ENCODE results near the gene ANTXR1. TPM values are rescaled to one million over a fixed set of nuclear protein-coding genes. Genes with fewer than 3 reads are reported as not detected.
A peak's percentile ranks its signal among the peaks of the same experiment; 100 is the strongest.

ANTXR1 gene
- total RNA-seq, 2 donors from 2014 or later: 0.40 TPM; not detected in 1

DNA sequence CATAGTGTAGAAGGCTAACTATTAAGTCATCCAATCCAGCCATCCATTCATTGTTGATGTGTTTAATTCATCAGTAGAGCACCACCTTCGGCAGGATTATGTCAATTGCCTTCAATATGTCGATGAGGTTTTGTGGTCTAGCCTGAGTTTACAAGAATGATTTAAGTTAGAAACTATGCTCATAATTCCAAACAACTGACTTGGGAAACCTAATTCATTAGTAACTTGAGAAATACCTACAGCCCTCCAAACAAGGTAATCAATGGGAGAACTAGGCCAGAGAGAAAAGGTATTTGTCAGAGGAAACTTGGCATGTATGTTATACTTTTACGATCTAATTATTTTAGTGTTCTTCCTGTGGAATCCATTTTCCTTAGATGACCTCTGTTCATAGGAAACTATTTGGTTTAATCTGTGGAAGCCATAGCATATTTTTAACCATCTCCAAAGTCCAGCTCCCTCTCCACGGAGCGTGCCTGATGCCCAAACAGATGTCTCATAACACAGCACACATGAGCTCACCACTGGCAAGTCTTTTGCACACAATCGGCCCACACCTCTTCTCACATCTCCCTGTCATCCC is 225.6 kb downstream of the ANTXR1 start:
- Mint-ChIP-seq H3K27me3 (peaks cover 9 to 12% of the 10 kb centered on the region in 2 donors), H3K27ac (no peak overlapping the region), H3K9me3 (no peaks in the 10 kb centered on the region), H3K36me3 (no peaks in the 10 kb centered on the region), H3K4me3 (no peak overlapping the region), H3K4me1 (ENCODE audit: low read depth in 2 of 2) (no peaks in the 10 kb centered on the region)
- ATAC-seq (no peak), DNase-seq (ENCODE audit: low spot score) (no peak)

DNA sequence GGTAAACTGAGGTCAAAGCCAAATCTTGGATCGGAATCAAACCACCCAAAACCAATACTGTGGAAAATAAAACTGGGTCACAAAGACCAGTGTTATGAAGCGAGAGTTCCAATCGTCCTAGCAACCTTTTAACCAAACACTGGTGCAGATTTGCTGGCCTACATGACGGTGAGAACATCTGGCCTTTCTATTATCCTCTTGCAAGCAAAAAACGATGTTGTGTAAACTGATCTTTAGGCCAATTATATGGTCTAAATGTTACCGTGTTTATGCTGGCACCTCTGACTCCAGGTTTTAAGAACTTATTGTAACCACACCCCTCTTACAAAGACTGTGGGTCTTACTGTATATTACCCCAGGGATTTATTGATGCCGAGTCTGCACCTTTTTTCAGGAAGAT is 228.1 kb downstream of the ANTXR1 start:
- Mint-ChIP-seq H3K27ac (no peak overlapping the region), H3K9me3 (no peaks in the 10 kb centered on the region), H3K4me3 (no peak overlapping the region), H3K4me1 (ENCODE audit: low read depth in 2 of 2) (no peaks in the 10 kb centered on the region), H3K36me3 (no peaks in the 10 kb centered on the region), H3K27me3 (peaks cover 9 to 19% of the 10 kb centered on the region in 2 donors)
- no peak for ATAC-seq
- DNase-seq (ENCODE audit: low spot score): no peak

DNA sequence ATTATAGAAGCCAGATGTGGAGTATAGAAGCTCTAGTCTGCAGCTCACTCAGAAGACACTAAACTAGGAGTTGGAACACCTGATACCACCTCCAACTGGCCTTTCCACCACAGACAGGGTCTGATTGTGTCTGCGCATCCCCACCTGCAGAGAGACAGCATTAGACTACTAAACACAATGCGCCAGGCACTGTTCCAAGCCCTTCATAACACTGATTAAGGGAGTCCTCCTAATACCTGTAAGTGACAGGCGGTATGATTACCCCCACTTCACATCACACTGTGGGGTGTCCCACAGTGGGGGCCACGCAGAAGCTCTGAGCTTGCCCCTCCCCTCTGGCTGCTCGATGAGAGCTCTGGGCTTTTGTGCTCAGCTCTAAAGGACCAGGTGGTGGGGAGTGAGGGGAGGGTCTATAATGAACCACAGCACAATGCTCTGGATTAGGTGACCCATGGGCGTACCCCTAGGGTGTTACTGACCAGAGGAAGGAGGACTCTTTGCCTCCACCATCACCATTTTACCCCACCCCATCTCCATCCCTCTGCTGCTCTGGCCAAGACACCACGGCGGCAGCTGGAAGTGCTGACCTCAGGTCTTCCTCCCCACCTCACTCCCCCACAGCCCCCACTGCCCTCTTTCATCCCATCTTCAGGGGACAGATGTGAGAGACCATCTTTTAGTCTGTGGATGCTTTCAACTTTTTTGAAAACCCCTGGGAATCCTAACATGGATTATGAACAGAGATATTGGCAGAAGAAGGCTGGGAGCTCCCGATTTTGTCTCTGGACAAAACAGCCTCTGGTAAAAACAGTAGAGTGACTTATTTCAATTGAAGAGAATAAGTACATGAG is 228.9 kb downstream of the ANTXR1 start:
- Mint-ChIP-seq H3K27ac (no peak overlapping the region), H3K4me3 (no peak overlapping the region), H3K9me3 (no peaks in the 10 kb centered on the region), H3K27me3 (peaks cover 9 to 17% of the 10 kb centered on the region in 2 donors), H3K36me3 (no peaks in the 10 kb centered on the region), H3K4me1 (ENCODE audit: low read depth in 2 of 2) (no peaks in the 10 kb centered on the region)
- ATAC-seq (peak in 1 of 2 donors; percentile 11), DNase-seq (ENCODE audit: low spot score) (no peak)

- H3K4me1 Mint-ChIP-seq (ENCODE audit: low read depth in 2 of 2): no peaks in the 10 kb centered on the region
- no peak overlapping the region for H3K4me3 Mint-ChIP-seq
- DNase-seq (ENCODE audit: low spot score) (no peak), ATAC-seq (no peak)
- no peak overlapping the region for H3K27ac Mint-ChIP-seq
- no peaks in the 10 kb centered on the region for H3K36me3 Mint-ChIP-seq
- H3K27me3 Mint-ChIP-seq: peaks cover 7 to 17% of the 10 kb centered on the region in 2 donors
- no peaks in the 10 kb centered on the region for H3K9me3 Mint-ChIP-seq
Measured at GRCh38 chr2:69242651-69243051, 229.7 kb downstream of the ANTXR1 start.

GRCh38 chr2:69243652-69244051 is 230.7 kb downstream of the ANTXR1 start:
- Mint-ChIP-seq H3K4me3 (no peak overlapping the region), H3K9me3 (no peaks in the 10 kb centered on the region), H3K36me3 (no peaks in the 10 kb centered on the region), H3K27me3 (peaks cover 9 to 23% of the 10 kb centered on the region in 2 donors), H3K27ac (no peak overlapping the region), H3K4me1 (ENCODE audit: low read depth in 2 of 2) (no peaks in the 10 kb centered on the region)
- ATAC-seq (peak; percentile 39 to 40), DNase-seq (ENCODE audit: low spot score) (no peak)

GRCh38 chr2:69244882-69245281 is 231.9 kb downstream of the ANTXR1 start:
- Mint-ChIP-seq H3K27me3 (peaks cover 7 to 24% of the 10 kb centered on the region in 2 donors), H3K9me3 (no peaks in the 10 kb centered on the region), H3K36me3 (no peaks in the 10 kb centered on the region), H3K27ac (no peak overlapping the region), H3K4me1 (ENCODE audit: low read depth in 2 of 2) (no peaks in the 10 kb centered on the region), H3K4me3 (no peak overlapping the region)
- DNase-seq (ENCODE audit: low spot score) (no peak), ATAC-seq (no peak)

GRCh38 chr2:69247583-69247982 is 234.6 kb downstream of the ANTXR1 start:
- Mint-ChIP-seq H3K4me1 (ENCODE audit: low read depth in 2 of 2) (no peaks in the 10 kb centered on the region), H3K4me3 (no peak overlapping the region), H3K27ac (no peak overlapping the region), H3K27me3 (peaks cover 10 to 36% of the 10 kb centered on the region in 2 donors), H3K9me3 (no peaks in the 10 kb centered on the region), H3K36me3 (no peaks in the 10 kb centered on the region)
- ATAC-seq (no peak), DNase-seq (ENCODE audit: low spot score) (no peak)

DNA sequence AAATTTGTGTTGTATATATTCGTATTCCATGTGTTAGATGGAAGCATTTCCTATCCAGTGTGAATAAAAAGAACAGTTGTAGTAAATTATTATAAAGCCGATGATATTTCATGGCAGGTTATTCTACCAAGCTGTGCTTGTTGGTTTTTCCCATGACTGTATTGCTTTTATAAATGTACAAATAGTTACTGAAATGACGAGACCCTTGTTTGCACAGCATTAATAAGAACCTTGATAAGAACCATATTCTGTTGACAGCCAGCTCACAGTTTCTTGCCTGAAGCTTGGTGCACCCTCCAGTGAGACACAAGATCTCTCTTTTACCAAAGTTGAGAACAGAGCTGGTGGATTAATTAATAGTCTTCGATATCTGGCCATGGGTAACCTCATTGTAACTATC is 235.3 kb downstream of the ANTXR1 start:
- ATAC-seq (no peak), DNase-seq (ENCODE audit: low spot score) (no peak)
- H3K9me3 Mint-ChIP-seq: no peaks in the 10 kb centered on the region
- no peaks in the 10 kb centered on the region for H3K4me1 Mint-ChIP-seq (ENCODE audit: low read depth in 2 of 2)
- H3K4me3 Mint-ChIP-seq: no peak overlapping the region
- no peaks in the 10 kb centered on the region for H3K36me3 Mint-ChIP-seq
- no peak overlapping the region for H3K27ac Mint-ChIP-seq
- H3K27me3 Mint-ChIP-seq: peaks cover 12 to 36% of the 10 kb centered on the region in 2 donors

- Mint-ChIP-seq H3K4me3 (no peak overlapping the region), H3K36me3 (no peaks in the 10 kb centered on the region), H3K9me3 (no peaks in the 10 kb centered on the region), H3K4me1 (ENCODE audit: low read depth in 2 of 2) (no peaks in the 10 kb centered on the region), H3K27ac (no peak overlapping the region), H3K27me3 (peaks cover 16 to 34% of the 10 kb centered on the region in 2 donors)
- ATAC-seq (no peak), DNase-seq (ENCODE audit: low spot score) (no peak)
Measured at GRCh38 chr2:69250981-69251380, 238.0 kb downstream of the ANTXR1 start.

GRCh38 chr2:69251943-69252342 is 239.0 kb downstream of the ANTXR1 start:
- no peaks in the 10 kb centered on the region for H3K4me1 Mint-ChIP-seq (ENCODE audit: low read depth in 2 of 2)
- H3K27ac Mint-ChIP-seq: no peak overlapping the region
- peaks cover 22 to 36% of the 10 kb centered on the region in 2 donors for H3K27me3 Mint-ChIP-seq
- H3K9me3 Mint-ChIP-seq: no peaks in the 10 kb centered on the region
- H3K36me3 Mint-ChIP-seq: no peaks in the 10 kb centered on the region
- H3K4me3 Mint-ChIP-seq: no peak overlapping the region
- DNase-seq (ENCODE audit: low spot score): no peak
- no peak for ATAC-seq

DNA sequence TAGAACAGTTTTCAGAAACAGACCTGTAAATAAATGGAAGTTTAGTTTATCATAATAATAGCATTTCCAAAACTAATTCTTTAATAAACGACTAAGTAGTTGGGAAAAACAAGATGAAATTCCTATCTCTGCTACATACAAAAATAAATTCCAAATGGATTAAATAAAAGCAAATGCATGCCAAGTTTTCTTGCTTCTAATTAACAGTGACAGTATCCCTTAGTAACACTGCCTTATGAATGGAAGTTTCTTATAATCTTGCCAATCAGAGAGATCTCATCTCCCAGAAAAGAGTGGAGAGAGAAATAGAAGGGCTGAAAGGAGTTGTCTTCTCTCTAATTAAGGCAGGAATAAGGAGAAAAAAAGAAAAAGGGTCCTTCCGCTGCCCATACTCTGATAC is 240.1 kb downstream of the ANTXR1 start:
- Mint-ChIP-seq H3K4me3 (no peak overlapping the region), H3K27me3 (peaks cover 23 to 42% of the 10 kb centered on the region in 2 donors), H3K4me1 (ENCODE audit: low read depth in 2 of 2) (no peaks in the 10 kb centered on the region), H3K36me3 (peaks cover 6% of the 10 kb centered on the region), H3K27ac (no peak overlapping the region), H3K9me3 (no peaks in the 10 kb centered on the region)
- DNase-seq (ENCODE audit: low spot score) (no peak), ATAC-seq (no peak)

DNA sequence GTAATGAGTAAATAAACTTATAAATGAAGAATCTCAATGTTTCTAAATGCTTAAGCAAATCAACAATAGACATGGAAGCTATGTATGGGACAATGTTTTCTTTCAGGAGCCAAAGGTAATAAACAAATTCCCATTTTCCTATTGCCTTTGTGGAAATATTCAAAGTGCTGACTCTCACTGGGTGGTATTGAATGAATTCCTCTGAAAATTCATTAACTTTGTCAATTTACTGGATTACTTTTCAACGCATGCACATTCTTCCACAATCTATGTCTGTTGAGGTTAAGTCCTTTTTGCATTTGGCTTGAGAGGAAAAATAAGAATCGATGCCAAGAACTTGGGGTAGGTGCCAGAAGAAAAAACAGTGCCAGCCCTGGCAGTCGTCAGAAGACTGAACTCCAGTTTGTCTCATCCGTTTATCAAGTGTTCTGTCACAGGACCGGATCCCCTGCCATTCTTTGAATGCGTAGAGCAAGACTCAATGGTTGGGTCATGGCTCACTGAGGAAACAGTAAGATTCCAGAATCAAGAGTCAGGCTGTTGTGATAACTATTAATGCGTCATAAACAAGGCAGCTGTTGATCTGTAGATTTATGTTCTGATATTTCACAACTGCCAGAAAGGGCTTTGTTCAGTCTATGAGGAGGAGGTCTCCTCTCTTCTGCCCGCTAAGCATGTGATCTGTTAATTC is 240.8 kb downstream of the ANTXR1 start:
- Mint-ChIP-seq H3K4me3 (no peak overlapping the region), H3K27ac (no peak overlapping the region), H3K36me3 (peaks cover 13% of the 10 kb centered on the region), H3K27me3 (peaks cover 25 to 43% of the 10 kb centered on the region in 2 donors), H3K4me1 (ENCODE audit: low read depth in 2 of 2) (no peaks in the 10 kb centered on the region), H3K9me3 (peaks cover 3% of the 10 kb centered on the region)
- DNase-seq (ENCODE audit: low spot score): no peak
- no peak for ATAC-seq

GRCh38 chr2:69255760-69256159 is 242.8 kb downstream of the ANTXR1 start:
- Mint-ChIP-seq H3K27ac (no peak overlapping the region), H3K4me3 (no peak overlapping the region), H3K4me1 (ENCODE audit: low read depth in 2 of 2) (no peaks in the 10 kb centered on the region), H3K36me3 (peaks cover 20% of the 10 kb centered on the region), H3K27me3 (peaks cover 27 to 45% of the 10 kb centered on the region in 2 donors), H3K9me3 (peaks cover 9% of the 10 kb centered on the region)
- no peak for DNase-seq (ENCODE audit: low spot score)
- no peak for ATAC-seq
